BJ (cell line): ENCODE measurements around the gene CD2. TPM values are rescaled to one million over a fixed set of nuclear protein-coding genes. Genes with fewer than 3 reads are reported as not detected.

Experiments used
- CTCF ChIA-PET: fragments of 350-600 bp; formaldehyde crosslinking; extraction: SDS; loops from one replicate; lab custom pipeline; 2021; ENCODE audit warnings: antibody characterized with exemption, inconsistent platforms; lab: Yijun Ruan, JAX
- POLR2A ChIA-PET: fragments of 300-600 bp; sonication (Branson Sonifier 250); formaldehyde crosslinking; extraction: SDS; loops from one replicate; lab custom pipeline; 2021; ENCODE audit warnings: antibody characterized with exemption; lab: Charles Lee
- DNase-seq: peaks from one replicate; pipeline ENCODE4 v3.0.0-alpha.2; 2011; ENCODE audit warnings: low read depth
- H3K27me3 ChIP-seq: 2 replicates; pipeline ENCODE4 v1.6.0; 2011; ENCODE audit warnings: low read length; ENCODE audit not compliant: control insufficient read depth, insufficient read depth
- H3K36me3 ChIP-seq: 2 replicates; pipeline ENCODE4 v1.5.1; 2011; ENCODE audit warnings: low read length; ENCODE audit not compliant: control insufficient read depth, insufficient read depth
- H3K4me3 ChIP-seq: 2 replicates; pipeline ENCODE4 v1.5.1; 2011; ENCODE audit warnings: low read depth, mild to moderate bottlenecking, control low read depth, low read length
- polyA plus RNA-seq: library from polyadenylated mRNA; depleted of rRNA; stranded (reverse); fragments of >200 nt; gene quantifications from 2 replicates; pipeline ENCODE4 v1.2.3, GENCODE V29; 2011
- TF ChIP-seq, protein P1 (sequence below): IDR thresholded peaks from 2 replicates; pipeline ENCODE4 v1.5.1; 2011; ENCODE audit warnings: low read depth, mild to moderate bottlenecking, control low read depth, inconsistent platforms, low read length, moderate library complexity; ENCODE audit not compliant: insufficient read depth

Gene CD2
- polyA plus RNA-seq, 1 experiment: not detected

- Histone ChIP-seq H3K4me3 (no peak overlapping the region), H3K36me3 (no peaks in the 10 kb centered on the region), H3K27me3 (no peaks in the 10 kb centered on the region)
- TF ChIP-seq, protein P1, sequence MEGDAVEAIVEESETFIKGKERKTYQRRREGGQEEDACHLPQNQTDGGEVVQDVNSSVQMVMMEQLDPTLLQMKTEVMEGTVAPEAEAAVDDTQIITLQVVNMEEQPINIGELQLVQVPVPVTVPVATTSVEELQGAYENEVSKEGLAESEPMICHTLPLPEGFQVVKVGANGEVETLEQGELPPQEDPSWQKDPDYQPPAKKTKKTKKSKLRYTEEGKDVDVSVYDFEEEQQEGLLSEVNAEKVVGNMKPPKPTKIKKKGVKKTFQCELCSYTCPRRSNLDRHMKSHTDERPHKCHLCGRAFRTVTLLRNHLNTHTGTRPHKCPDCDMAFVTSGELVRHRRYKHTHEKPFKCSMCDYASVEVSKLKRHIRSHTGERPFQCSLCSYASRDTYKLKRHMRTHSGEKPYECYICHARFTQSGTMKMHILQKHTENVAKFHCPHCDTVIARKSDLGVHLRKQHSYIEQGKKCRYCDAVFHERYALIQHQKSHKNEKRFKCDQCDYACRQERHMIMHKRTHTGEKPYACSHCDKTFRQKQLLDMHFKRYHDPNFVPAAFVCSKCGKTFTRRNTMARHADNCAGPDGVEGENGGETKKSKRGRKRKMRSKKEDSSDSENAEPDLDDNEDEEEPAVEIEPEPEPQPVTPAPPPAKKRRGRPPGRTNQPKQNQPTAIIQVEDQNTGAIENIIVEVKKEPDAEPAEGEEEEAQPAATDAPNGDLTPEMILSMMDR: no peak
- ChIA-PET POLR2A (no interaction called here), CTCF (interaction anchor here (0.6 to 4.1 kb wide), 28 partner anchors 9 to 547 kb away, joined by 3 to 35 read pairs (median 4); no protein-coding TSS in a partner anchor)
- no peak for DNase-seq
Observed at GRCh38 chr1:116737855-116738321, 16.3 kb upstream of the CD2 start.

DNA sequence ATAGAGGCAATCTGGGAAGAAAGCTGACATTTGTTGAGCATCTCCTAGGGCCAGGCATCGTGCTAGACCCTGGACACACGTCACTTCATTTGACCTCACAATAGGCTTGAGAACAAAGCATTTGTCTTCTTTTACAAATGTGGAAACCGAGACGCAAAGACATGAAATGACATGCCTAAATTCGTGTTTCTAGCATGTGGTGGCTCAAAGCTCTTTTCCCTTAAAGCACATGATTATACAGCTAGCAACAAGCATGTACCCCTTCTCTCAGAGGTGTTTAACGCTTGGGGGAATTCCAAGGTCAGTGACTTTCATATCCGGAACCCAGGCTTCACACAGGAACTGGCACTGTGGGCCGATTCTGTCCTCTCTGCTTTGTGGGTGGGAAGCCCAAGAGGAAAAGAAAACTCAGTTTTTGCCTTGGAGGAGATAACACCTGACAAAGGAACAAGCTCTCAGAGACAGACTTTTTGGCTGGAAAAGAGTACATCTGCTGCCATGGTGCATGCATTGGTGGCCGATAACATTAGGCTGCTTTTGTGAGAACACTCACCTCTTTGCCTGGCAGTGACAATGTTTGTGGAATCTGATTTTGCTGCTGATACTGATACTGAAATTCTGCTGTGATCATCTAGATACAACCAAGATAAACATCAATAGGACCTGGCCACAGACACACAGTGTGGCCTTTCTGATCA is 15.4 kb upstream of the CD2 start:
- TF ChIP-seq, protein P1: no peak
- ChIA-PET POLR2A (no interaction called here), CTCF (interaction anchor here (0.6 to 4.1 kb wide), 7 partner anchors 13 to 330 kb away, joined by 3 to 35 read pairs (median 18); no protein-coding TSS in a partner anchor)
- Histone ChIP-seq H3K4me3 (no peak overlapping the region), H3K27me3 (no peaks in the 10 kb centered on the region), H3K36me3 (no peaks in the 10 kb centered on the region)
- no peak for DNase-seq

- CTCF ChIA-PET: interaction anchor here (0.6 to 4.1 kb wide), 5 partner anchors 13 to 329 kb away, joined by 3 to 35 read pairs (median 22); no protein-coding TSS in a partner anchor
- DNase-seq: no peak
- TF ChIP-seq, protein P1: no peak
- Histone ChIP-seq H3K27me3 (no peaks in the 10 kb centered on the region), H3K36me3 (no peaks in the 10 kb centered on the region), H3K4me3 (no peak overlapping the region)
- POLR2A ChIA-PET: no interaction called here
Observed at GRCh38 chr1:116739371-116740012, 14.7 kb upstream of the CD2 start.

DNA sequence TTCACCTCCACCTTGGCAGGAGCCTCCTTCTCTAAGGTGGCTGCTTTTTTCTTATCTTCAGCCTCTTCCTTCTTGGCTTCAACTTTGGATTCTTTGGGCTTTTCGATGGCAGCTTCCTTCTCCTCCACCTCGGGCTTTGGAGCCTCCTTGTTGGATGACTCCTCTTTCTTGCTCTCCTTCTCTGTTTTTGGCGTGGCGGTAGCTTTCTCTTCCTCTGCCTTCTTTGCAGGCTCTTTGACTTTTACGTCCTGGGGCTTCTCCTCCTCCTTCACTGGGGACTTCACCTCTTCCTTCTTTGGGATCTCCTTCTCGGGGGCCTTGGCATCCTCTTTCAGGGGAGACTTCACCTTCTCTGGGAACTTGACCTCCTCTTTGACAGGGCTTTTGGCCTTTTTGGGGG is 13.9 kb upstream of the CD2 start:
- Histone ChIP-seq H3K4me3 (no peak overlapping the region), H3K36me3 (no peaks in the 10 kb centered on the region), H3K27me3 (no peaks in the 10 kb centered on the region)
- TF ChIP-seq, protein P1: no peak
- POLR2A ChIA-PET: no interaction called here
- CTCF ChIA-PET: interaction anchor here (1.2 to 4.1 kb wide), 3 partner anchors 16 to 78 kb away, joined by 3 to 22 read pairs (median 3); no protein-coding TSS in a partner anchor
- no peak for DNase-seq

GRCh38 chr1:116740746-116741145 is 13.5 kb upstream of the CD2 start:
- no peak for DNase-seq
- no peak overlapping the region for H3K4me3 ChIP-seq
- ChIA-PET POLR2A (no interaction called here), CTCF (interaction anchor here (1.2 to 1.4 kb wide), 2 partner anchors 16 to 29 kb away, joined by 3 read pairs; no protein-coding TSS in a partner anchor)
- TF ChIP-seq, protein P1: no peak
- no peaks in the 10 kb centered on the region for H3K27me3 ChIP-seq
- no peaks in the 10 kb centered on the region for H3K36me3 ChIP-seq
